ENCODE measurements around the gene PTTG1.

DNA sequence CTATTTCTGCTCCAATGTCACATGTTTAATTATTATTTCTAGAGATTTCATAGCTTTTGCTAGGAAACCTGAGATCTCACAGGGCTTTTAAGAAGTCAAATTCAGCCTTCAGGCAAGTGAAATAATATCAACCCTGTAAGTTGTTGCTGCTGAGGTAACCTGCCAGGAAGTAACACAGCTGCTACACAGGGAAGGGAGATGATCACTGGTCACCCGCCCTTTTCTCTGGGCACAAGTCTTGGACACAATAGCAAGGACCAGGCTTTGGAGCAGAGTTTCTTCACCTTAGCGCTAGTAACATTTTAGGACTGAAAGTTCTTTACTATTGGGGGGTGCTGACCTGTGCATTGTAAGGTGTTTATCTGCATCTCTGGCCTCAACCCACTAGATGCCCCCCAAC lies 50.1 kb downstream of the PTTG1 start:
- TF ChIP-seq, protein P1, sequence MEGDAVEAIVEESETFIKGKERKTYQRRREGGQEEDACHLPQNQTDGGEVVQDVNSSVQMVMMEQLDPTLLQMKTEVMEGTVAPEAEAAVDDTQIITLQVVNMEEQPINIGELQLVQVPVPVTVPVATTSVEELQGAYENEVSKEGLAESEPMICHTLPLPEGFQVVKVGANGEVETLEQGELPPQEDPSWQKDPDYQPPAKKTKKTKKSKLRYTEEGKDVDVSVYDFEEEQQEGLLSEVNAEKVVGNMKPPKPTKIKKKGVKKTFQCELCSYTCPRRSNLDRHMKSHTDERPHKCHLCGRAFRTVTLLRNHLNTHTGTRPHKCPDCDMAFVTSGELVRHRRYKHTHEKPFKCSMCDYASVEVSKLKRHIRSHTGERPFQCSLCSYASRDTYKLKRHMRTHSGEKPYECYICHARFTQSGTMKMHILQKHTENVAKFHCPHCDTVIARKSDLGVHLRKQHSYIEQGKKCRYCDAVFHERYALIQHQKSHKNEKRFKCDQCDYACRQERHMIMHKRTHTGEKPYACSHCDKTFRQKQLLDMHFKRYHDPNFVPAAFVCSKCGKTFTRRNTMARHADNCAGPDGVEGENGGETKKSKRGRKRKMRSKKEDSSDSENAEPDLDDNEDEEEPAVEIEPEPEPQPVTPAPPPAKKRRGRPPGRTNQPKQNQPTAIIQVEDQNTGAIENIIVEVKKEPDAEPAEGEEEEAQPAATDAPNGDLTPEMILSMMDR (IDR thresholded peaks at IDR 0.05) = no peak
- TF ChIP-seq POLR2AphosphoS5 (IDR thresholded peaks at IDR 0.05) (no peak), POLR2A (IDR thresholded peaks at IDR 0.05) (no peak)
